Measurements from ENCODE around the gene LRRN3. TPM values are rescaled to one million over a fixed set of nuclear protein-coding genes. Genes with fewer than 3 reads are reported as not detected.

LRRN3 gene
- total RNA-seq, 1 donor from 2014 or later, result 14.8 TPM

DNA sequence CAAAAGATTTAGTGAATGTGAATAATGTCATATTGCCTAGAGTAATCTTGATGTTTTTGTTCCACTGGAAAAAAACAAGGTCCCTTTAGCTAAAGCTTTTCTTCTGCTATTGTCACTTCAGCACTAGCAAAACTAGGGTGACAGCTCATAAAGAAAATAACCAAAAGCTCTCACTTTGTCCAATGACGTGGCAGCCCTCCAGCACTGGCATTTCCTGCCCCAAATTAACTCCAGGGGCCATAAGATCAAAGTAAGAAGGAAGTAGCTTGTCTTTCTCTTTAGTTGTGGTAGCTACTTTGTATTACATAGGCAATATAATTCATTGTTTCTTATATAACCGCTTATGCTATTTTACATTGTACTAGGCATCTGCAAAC is 47.3 kb downstream of the LRRN3 start:
- DNase-seq (peak; percentile 50), ATAC-seq (ENCODE audit: poor library complexity) (no peak)
- intact Hi-C loops (cut with DNase I), result no loop called here

DNA sequence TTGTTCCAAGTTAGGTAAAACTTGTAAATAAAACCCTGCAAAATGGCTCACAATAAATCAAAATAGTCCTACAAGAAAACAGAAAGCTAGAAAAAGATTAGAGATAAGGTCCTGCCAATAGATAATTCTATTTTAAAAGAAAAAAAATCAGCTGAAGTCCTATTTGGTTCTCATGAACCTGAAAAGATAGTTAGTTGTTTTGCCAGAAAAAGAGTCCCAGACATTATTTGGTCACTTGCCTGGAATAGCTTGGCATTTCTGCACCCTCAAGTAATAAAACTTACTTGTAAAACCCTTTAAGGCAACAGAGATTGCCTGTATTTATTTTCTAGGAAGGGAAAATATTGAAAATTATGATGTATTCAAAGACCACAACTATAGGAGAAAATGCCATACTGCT is 47.7 kb downstream of the LRRN3 start:
- ATAC-seq (ENCODE audit: poor library complexity), result no peak
- no peak for DNase-seq

DNA sequence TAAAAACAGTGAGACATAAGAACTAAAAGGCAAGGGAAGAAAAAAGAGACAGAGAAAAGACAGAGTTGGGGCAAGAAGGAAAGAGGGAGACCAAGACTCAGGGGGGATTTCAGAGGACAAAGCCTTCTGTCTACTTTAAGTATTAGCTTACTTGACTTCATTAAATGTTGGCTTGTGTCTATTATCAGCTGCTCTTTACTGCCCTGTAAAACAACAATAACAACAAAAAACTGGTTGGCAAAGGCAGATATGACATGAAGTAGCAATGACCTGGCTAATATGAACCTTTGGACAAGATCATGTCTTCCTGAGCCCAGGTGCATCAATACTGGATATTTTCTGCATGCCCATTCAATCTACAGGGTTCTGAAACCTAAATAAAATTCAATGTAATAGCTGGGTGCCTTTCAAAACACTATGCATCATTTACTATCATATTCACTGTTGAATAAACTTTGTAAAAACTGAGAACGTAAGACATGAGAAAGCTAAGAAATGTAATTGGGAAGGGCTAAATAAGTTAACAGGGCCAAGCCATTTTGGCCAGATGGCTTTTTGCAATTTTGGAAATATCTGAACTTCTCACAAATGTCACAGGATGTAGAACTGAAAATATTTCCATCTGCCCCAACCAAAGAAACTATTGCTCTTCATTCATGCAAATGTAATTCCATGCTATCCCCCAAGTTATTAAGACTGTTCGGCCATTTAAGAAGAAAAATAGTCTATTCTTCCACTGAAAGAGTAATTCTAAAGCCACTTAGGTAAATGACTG is 49.4 kb downstream of the LRRN3 start:
- intact Hi-C loops (cut with DNase I), result no loop called here
- DNase-seq (no peak), ATAC-seq (ENCODE audit: poor library complexity) (no peak)

More for the DNA sequence above, 47.7 kb downstream of the LRRN3 start:
- intact Hi-C loops (cut with DNase I), result no loop called here

DNA sequence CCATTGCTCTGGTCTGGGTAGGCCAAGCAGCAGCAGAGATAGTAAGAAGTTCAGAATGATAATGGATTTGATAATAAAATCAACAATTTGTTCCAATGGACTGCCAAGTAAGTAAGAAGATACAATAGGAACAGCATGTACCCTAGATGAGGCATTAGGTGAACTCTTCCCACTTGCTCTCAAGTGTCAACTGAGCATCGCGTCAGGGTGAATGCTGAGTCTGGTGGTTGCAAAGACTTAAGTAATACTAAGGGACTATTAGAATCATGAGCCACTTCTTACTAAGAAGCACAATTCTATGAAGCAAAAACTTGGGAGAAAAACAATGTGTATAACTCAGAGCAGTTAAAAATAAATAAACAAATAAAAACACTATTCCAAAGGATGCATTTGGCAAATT is 54.5 kb downstream of the LRRN3 start:
- no peak for DNase-seq
- intact Hi-C loops (cut with DNase I), result no loop called here
- ATAC-seq (ENCODE audit: poor library complexity), result no peak

DNA sequence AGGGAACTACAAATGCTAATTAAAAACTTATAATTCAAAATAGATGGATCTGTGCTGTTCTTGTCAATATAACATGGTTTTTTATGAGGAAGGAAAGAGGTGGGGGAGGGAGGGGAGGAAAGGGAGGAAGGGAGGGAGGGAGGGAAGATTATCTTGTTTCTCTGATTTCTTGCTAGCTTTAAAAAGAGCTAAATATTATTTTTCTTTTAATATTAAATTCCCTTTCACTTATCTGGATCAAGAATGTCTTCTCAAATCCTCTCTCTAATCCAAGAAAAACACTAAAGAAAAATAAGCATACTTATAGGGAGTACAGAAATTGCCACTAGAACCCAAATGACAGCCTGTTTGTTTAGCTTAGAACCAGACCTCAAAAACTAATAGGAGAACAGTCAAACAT is 55.2 kb downstream of the LRRN3 start:
- intact Hi-C loops (cut with DNase I), result no loop called here
- no peak for ATAC-seq (ENCODE audit: poor library complexity)
- no peak for DNase-seq

DNA sequence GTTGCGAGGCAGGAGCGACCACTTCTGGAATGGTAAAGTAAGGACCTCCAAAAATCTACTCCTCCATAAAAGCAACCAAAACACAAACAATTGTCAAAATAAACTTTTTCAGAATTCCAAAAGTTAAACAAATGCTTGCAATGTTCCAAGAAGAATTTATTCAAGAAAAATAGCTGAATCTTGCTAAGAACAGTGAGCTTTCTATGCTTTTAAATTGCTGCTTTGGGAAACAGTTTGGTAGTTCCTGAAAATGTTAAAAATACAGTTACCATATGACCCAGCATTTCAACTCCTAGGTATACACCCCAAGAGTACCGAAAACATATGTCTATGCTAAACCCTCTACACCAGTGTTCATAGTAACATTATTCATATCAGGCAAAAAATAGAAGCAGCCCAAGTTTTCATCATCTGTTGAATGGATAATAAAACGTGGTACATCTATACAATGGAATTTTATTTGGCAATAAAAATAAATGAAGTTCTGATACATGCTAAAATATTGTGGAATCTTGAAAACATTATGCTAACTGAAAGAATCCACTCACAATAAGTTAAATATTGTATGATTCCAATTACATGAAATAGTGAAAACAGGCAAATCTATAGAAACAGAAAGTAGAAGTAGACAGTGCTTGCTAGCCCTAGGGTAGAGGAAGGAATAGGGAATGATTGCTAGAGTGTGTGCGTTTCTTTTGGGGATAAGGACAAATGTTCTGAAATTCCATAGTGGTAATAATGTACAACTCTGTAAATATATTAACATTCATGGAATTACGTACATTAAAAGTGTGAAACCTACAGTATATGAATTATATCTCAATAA is 57.0 kb downstream of the LRRN3 start:
- DNase-seq, result no peak
- intact Hi-C loops (cut with DNase I), result no loop called here
- ATAC-seq (ENCODE audit: poor library complexity), result no peak

DNA sequence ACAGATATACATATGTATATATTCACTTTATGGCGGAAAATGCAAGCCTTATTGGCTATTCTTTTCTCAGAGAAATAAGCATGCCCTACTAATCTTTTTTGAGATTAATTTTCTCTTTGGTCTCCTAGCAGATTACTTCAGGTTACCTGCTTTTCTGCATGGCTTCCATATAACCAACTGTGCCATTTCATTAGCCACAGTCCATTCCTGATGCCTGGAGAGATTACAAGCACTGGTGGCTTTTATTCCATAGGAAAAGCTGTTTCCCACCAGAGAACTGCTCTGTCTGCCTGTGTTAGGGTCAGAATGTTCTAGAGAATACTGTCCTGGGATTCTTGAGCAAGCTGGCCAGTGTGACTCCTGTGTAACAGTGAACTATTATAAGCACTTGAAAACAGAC is 59.8 kb downstream of the LRRN3 start:
- no peak for ATAC-seq (ENCODE audit: poor library complexity)
- intact Hi-C loops (cut with DNase I), result no loop called here
- DNase-seq, result no peak

DNA sequence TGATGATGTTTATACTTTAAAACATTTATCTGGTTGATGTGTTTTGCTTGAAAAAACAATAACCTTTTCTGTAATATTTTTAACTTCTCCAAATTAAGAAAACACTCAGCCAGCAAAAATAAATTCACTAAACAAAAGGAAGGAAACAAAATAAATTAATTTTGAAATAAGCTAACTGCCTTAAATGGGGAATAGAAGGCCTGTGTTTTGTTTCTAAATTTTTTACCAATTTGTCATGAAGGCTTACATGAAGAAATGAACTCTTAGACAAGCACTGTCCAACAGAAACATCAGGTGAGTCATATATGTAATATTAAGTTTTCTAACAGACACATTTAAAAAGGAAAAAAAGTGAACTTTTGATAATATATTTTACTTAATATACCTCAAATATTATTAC is 68.5 kb downstream of the LRRN3 start:
- ATAC-seq (ENCODE audit: poor library complexity) (no peak), DNase-seq (no peak)
- intact Hi-C loops (cut with DNase I), result no loop called here

DNA sequence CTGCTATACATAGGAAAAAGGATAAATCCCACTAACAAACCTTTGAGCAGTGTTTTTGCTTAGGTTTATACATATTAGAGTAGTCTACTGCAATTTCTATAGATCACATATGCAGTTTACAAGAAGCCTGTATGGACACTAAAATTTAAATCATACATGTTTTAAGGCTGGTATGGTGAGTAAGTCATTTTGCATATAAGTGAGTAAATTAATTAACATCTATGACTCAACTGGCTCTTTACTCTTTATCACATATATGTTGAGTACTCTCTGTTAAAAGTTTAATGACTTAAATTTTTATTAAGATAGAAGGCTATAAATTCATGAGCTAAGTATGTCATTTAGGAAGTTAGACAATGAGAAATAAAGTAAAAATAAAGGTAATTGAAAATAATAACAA is 69.4 kb downstream of the LRRN3 start:
- DNase-seq, result no peak
- ATAC-seq (ENCODE audit: poor library complexity), result no peak
- intact Hi-C loops (cut with DNase I), result no loop called here

DNA sequence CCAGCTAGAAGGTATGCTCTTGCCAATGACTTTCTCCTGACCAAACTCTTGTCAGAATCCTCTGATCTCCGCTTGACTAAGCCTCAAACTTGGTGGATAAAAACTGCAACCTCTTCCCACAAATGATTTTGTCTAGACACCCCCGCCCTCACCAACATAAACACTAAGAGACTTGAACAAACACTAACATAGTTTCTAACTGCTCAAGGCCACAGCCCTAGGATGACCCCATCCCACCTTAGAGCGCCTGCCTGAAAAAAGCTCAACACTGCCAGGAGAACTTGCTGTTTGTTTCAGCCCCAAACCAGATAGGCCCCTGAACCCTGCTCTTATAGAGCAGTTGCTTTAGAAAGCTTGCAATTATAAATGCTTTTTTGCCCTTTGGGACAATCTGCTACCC is 71.8 kb downstream of the LRRN3 start:
- intact Hi-C loops (cut with DNase I), result no loop called here
- DNase-seq (no peak), ATAC-seq (ENCODE audit: poor library complexity) (no peak)

DNA sequence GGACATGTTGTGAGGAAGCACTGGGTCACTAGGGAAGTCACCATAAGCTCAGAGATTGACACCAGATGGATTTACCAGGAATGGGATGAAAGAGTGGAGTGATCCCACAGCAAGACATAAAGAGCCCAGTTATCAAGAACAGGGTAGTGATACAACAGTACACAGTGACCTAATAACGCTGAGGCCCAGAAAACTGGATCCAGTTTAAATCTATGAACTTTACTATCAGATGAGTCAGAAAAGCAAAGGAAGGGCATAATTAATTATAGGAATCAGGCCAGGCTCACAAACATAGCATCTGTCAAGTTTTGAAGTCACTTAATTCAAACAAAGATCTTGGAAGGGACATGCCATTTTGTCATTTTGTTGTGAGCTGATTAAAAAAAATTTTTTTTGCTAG is 73.5 kb downstream of the LRRN3 start:
- intact Hi-C loops (cut with DNase I), result no loop called here

DNA sequence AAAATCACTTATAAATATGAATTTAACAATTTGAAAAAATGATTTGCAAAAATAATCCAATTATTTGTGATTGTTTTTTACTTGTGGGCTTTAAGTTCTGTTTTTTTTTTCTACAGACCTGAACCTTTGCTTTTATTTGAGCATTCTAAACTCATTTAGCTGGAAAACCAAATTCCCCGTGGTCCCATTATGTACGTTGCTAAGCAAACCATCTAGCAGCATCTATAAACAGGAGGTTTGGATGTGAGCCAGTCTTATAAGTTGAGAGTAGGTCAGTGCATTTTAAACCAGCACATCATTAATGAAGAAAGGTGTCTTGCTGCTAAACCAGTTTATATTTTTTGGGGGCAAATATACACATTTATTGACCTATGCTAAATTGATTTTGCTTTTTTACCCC is 77.3 kb downstream of the LRRN3 start:
- ATAC-seq (ENCODE audit: poor library complexity) (no peak), DNase-seq (no peak)
- intact Hi-C loops (cut with DNase I), result no loop called here

More for the DNA sequence above, 73.5 kb downstream of the LRRN3 start:
- no peak for DNase-seq
- ATAC-seq (ENCODE audit: poor library complexity), result no peak

DNA sequence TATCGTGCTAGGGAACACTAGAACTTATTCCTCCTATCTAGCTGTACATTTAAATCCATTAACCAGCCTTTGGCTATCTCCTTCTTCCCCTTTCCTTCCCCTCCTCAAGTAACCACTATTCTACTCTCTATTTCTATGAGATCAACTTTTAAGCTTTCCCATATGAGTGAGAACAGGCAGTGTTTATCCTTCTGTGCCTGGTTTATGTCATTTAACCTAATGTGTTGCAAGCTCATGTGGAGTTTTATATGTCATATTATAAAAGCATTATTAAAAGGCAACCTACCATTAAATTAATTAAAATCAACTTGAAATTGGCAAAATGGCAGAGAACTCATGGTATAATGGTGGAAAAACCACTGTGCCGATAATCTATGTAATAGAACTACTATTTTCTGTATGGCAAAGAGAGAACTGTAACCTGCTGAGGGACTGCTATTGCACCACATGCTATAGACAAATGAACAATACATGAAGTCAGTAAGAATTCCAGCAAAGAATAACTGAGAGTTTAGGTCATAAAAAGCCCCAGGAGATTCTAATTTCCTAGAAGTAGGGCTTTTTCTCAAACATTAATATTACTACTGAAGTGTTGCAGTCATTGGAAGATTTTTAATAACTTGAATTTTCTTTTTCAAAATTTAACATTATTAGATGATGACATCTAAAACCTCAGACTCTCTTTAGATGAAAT is 81.8 kb downstream of the LRRN3 start:
- intact Hi-C loops (cut with DNase I), result no loop called here
- no peak for ATAC-seq (ENCODE audit: poor library complexity)
- no peak for DNase-seq

DNA sequence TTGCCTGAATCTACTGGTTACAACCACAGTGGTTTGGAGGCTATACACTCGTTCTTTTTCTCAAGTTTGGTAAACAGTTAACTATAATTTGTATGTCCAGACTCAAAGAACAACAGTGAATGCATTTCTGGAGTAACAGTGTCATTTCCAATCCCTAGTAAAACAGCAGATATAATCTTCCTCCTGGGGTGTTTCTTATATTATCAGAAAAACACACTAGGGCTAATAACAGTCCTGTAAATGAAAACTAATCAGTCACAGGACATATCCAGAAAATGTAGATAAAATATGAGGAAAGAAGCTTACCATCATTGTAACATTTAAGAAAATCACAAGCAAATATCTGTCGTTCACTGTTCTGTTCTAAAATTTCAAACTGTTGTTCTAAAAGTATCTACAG is 82.6 kb downstream of the LRRN3 start:
- intact Hi-C loops (cut with DNase I), result no loop called here
- ATAC-seq (ENCODE audit: poor library complexity) (no peak), DNase-seq (no peak)

DNA sequence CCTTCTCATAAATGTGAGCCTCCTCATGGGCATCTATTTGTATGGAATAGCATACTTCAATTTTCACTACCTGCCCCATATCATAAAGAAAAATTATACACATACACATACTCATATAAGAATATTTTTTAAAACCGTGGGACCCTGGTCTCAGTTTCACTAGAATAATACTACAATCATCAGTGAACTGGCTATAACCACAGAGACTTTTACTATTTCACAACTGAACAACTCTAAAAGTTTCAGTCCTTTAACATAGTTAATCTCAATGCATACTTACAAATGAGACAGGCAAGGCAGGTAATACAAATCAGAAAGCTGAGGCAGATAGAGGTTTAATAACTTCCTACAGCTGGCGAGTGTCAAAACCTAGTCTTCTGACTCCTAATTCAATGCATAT is 83.1 kb downstream of the LRRN3 start:
- intact Hi-C loops (cut with DNase I), result no loop called here
- ATAC-seq (ENCODE audit: poor library complexity) (no peak), DNase-seq (no peak)

DNA sequence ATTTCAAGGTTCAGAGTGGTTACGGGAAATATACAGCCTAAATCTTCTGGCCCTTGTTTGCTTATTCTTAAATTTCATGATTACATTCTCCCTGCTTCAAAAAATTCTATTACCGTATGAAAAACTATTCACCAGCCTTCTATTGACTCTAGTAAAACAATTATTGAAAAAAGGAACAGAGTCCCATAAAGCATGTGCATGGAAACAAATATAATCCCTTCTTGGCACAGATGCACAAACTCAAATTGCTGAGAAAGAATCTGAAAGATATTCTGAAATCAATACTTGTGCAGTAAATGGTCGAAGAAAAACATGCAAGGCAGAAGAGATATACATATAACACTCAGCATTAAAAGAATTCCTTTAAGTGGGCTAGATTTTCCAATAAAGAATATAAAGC is 83.6 kb downstream of the LRRN3 start:
- ATAC-seq (ENCODE audit: poor library complexity), result no peak
- intact Hi-C loops (cut with DNase I), result no loop called here
- no peak for DNase-seq

All from Right ventricle myocardium superior (tissue), 1 donor.